GM19438 (cell line): ENCODE data around the gene C9.

ENCODE experiments used
- ATAC-seq: cut with Tn5 transposase; IDR thresholded peaks from one replicate; pipeline ENCODE4 v1.9.1; 2021; ENCODE audit warnings: low read depth; ENCODE audit not compliant: unreplicated experiment

The C9 gene

DNA sequence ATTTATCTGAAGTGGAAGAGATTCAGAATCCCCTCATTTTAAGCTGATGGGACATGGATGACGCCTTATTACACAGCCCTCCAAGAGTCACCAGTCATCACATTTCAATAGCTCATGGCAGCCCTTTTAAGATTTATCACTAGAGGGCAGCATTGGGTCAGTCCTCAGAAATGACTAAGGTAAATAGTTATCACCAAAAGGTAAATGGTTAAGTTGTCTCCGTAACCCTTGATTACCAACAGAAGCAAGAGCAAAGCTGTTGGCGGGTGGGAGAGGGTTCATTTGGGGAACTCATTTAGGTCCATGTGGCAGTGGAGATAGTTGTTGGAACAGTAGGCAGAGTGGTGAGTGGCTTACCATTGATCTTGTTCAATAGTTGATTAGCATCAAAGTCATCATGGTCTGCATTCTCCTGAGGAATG is 12.0 kb upstream of the C9 start:
- peak; percentile 67 for ATAC-seq

DNA sequence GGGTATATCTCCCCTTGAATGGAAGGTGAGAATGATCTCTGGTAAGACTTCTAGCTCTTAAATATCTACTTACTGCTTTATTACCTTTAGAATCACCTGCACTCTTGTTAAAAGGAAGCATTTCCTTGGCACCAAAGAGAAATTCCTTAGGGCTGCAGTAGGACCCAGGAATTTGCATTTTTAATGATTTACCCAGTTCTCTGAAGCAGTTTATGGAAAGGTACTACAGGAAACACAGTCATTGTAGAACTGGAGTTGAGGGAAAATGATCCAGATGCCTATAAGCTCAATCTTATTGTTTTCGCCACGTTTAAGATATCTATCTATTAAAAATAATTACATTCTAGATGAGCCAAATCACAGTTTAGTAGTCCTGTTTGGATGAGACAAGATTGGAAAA is 9.5 kb upstream of the C9 start:
- no peak for ATAC-seq

DNA sequence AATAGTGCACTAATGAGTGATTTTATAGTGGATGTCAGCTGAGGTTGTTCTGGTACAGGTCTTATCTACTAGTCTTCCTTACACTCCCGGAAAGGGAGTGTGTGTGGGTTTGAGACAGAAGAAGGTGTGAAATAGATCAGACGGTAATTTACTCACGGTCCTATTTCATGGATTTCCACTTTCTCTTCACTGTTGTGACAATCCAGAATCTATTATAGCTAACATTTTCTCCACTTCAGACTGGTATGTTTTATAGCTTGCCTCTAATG is 7.0 kb upstream of the C9 start:
- no peak for ATAC-seq

DNA sequence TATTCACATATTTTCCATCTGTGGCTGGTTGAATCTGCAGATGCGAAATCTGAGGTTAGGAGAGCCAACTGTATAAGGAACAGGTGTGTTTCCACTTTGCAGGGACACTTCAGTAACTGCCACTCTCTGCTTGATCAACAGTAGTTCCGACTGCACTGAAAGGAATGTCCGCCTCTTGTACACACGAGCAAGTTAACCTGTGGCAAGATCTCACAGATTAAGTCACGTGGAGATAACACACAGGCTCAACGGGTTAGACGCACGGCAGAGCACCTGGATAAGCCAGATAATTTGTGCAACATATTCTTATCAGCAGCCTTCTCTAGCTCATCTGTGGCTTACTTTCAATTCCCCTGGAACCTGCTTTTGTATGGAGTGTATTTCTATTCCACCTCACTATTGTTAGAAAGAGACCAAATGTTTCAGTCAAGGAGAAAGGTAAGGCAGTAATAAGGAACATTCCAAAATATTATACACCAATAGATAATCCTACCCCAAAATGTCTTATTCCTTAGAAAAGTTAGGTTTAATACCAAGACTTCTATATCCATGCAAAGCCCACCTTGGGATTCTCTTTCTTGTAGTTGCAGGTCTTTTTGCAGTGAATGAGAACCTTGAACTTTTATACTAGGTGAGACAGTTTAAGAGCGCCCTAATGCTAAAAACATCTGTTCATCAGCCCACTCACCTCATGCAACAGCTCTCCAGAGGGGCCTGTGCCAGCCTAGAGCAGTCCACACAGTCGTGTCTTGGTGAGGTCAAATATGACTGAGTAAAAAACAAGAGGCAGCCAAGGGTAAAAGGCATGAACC is 6.5 kb upstream of the C9 start:
- no peak for ATAC-seq

DNA sequence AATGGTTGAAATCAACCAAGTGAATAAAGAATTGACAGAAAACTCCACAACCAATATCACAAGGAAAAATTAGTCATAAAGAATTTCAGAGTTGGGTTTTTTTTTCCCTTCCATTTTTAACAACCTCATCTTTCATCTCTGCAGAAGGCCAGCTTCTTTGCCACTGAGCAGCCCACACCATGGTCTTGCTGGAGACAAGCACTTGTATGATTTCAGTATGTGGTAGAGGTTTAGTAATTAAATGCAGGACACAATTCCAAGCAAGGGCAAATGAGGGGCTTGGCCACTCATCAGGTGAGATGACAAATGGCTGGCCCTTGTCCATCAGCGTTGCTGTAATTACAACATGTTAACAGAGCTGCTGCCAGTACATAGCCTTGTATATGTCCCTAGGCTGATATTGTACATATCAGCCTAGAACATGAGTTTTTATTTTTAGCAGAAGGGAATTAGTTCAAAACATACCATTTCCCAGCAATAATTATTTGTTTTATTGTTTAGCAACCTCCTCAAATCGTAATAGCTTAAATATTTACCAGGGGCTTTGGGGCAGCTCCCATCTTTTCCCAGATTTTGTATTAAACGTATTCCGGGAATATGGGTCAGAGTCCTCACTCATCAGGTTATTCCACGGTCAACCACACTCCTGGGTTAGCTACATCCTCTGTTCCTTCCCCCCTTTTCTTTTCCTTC is 5.0 kb upstream of the C9 start:
- no peak for ATAC-seq

DNA sequence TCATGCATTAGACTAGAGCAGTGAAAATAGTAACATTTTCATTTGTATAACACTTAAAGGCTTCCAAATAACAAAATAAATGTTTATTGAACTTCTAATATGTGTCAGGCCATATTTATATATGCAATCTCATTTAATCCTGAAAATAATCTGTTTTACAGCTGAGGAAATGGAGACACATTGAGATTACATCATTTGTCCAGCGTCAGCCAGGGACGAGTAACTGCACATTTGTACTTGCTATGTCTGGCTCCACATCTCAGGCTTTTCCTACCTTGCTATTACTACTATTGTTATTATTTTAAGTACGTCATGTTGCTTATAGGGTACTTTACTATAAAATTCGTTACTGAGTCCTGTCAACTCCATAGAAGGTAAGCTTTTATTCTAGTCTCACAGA is 3.8 kb upstream of the C9 start:
- ATAC-seq: no peak

DNA sequence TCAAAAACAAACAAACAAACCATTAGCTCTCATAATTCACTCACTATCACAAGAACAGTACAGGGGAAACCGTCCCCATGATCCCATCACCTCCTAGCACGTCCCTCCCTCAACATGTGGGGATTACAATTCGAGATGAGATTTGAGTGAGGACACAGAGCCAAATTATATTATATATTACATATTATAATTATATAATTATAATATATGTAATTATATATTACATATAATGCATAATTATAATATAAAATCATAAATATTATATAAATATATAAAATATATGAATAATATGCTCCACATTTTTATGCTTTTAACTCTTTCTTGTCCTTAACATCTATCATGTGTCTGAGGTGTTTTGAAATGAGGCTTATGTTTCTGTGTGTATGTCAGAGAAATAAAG is 3.4 kb upstream of the C9 start:
- ATAC-seq: no peak

DNA sequence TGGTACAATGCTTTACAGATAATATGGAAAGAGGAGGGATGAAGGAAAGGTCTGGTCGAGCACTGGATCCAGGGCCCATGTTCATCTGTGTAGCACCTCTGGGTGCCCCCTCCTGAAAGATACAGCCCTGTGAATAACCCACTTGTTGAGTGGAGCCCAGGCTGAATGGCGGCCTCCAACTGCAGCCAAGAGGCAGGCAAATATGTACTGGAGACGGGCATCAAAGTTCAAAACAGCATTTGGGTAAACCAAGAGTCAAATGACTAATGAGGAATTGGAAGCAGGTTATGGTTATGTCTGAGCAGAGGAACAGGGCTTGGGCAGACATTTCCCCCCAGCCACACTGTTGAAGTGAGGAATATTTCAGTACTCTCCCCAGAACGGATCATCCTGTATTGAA is 1.1 kb downstream of the C9 start:
- ATAC-seq: no peak

DNA sequence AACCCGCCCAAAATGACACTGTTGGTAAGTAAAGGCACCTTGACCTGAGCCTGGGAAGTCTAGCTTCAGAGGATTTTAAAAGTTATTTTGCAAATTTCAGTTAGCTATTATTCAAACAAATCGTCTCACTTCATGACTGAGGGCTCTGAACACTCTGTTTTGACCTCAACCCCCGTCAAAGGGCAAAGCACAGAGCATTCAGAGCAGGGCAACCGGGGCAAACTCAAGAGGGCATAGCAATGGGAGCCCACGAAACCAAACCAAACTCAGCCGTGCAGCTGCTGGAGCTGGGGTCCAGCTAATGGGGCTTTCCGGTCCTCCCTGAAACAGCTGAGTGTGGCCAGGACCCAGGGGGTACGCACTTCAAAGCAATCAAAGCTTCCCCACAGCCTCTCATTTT is 1.6 kb downstream of the C9 start:
- no peak for ATAC-seq

DNA sequence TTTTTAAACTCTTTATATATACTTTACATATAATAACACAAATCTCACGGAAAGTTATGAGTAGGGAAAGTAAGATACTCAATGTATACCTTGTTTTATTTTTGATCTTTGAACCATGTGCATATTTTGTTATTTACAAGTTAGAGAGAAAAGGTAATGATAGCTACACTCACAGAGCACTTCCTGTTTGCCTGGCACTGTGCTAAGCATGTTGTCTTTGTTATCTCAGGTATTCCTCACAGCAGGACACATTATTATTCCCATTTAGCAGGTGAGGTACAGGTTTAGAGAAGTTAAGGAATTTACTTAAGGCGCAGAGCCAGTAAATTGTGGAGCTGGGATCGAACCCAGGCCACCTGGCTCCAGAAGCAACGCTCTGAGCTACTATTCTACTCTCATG is 3.0 kb downstream of the C9 start:
- ATAC-seq: no peak

DNA sequence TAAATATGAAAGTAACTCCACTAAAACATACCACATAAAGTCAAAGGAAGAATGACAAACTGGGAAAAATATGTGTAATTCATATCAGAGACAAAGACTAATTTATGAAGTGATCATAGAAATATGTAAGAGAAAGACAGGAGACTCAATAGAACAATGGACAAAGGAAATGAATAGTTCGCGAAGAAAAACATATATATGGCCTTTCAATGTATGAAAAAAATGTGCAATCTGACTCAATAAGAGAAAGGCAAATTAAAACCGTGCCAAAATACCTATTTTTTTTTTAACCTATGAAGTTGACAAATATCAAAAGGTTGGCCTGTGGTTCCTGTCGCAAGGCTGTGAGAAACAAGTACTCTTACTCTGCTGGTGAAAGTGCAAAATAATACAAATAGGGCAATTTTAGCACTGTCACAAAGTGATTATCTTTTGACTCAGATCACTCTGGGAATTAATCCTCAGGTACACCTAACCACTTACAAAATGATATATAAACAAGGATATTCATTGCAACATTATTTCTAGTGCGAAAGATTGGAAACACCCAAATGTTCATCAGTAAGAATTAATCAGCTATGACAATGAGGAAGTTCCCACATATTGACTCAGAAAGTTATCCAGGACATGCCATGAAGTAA is 3.7 kb downstream of the C9 start:
- ATAC-seq: no peak

DNA sequence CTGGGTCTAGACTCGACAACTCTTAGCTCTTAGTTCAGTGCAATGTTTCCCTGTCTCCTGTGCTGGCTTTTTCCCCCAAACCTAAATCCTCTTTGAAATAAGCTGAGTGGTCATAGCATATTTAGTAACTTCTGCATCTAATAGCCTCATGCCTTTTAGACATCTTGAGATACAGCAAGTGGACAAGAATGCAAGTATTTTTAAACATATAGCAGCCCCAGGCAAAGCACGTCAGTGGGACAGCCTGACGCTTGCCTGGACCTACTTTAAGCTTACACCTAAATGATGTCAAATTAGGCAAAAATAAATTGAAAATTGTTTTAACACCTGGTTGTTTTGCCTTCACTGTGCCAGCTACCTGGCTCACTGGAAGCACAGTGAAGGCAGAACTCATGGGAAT is 8.0 kb downstream of the C9 start:
- no peak for ATAC-seq

DNA sequence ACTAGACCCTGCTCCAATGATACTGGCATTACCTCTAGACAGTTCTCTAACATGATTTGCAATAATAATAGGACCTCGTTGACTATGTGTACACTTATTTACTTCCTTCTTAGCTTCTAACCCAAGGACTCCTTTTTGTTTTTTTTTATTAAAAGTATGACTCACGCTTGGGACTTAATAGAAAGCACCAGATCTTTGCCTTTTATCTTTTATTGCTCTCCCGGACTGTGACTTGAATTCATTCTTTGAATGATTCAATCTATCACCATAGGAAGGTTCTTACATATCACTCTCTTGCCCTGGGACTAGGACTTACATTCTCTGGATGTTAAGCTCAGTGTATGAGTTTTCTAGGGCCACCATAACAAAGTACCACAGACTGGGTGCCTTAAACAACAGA is 9.0 kb downstream of the C9 start:
- no peak for ATAC-seq

DNA sequence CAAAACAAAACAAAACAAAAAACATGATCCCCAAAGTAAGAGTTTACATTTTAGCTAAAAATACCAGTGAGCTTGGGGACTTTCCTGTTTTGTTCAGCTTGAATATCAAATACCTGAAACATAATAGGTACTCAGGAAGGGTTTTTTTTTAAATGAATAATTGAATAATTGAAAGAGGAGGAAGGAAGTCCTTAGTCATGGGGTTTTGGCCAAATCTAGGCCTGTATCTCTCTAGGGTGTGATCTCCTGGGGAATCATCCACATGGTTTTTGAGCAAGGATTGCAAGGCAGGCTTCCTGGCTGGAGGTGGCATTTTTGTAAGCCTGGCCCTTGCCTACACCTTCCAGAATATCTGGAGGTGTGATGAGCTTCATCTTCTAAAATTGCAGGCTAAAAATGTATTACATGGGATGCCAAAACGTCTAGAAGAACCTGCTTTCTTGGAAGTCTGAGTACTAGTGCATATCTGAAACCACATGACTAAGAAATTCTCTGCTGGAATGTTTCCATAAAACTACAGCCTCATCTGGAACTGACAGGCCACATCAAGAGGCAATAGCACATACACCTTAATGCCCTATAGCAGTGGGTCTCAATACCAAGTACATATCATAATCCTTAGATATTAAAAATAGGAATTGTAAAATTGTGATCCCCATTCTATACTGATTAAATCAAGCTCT is 10.4 kb downstream of the C9 start:
- ATAC-seq: no peak

DNA sequence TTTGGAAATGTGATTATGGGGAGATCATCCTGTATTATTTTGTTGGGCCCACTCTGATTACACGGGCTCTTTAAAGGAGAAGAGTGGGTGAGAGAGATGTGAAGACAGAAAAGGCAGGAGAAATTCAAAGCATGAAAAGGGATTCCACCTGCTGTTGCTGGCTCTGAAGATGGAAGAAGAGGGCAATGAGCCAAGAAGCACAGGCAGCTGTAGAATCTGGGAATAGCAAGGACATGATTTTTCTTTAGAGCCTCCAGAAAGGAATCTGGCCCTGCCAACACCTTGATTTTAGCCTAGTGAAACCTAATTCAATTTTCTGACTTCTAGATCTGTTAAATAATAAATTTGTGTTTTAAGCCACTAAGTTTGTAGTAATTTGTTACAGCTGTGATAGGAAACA is 11.3 kb downstream of the C9 start:
- ATAC-seq: no peak

DNA sequence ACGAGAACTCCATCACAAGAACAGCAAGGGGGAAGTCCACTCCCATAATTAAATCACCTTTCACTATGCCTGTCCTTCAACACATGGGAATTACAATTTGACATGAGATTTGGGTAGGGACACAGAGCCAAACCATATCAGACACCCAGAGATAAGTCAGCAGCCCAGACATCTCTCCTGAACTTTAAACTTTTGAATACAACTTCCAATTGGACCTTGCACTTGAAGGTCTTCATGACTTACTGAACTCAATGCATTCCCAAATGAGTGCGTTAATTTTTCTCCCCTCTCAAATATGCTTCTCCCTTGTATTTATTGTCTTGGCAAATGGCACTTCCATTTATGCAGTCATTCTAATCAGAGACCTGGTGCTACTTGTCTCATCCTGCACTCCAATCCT is 12.1 kb downstream of the C9 start:
- ATAC-seq: no peak

DNA sequence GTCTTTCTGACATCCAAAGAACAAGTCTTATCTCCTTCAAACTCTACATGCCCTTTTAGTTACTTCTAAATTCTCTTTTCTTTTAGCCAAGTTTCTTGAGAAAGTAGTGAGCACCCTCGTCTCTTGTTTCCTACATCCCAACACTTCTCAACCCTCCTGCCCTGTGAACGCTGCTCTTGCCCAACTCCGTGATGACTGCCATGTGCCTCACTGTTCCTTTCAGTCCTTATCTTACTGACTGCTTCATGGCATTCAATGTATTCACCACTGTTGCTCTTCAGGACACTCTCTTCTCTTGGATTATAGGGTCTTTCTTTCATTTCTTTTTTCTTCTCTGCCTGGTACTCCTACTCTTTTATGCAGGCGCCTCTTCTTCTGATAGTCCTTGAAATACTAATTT is 14.8 kb downstream of the C9 start:
- ATAC-seq: no peak

DNA sequence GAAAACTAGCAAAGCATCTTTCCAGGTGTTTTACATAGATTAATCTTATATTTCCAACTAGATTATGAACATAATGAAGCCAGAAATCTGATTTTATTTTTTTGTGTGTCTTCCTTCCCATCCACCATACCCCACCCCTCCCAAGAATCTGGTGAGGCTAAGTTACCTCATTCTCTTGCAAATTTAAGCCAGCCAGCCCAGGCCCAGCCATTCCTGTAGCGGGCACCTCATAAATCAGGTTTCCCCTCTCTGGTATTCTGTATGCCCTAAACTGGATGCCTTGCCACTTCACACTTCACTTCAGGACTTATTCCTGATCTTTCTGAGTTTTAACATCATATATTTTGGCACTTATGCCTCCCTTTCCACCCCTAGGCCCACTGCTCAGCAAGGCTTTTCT is 21.8 kb downstream of the C9 start:
- no peak for ATAC-seq

DNA sequence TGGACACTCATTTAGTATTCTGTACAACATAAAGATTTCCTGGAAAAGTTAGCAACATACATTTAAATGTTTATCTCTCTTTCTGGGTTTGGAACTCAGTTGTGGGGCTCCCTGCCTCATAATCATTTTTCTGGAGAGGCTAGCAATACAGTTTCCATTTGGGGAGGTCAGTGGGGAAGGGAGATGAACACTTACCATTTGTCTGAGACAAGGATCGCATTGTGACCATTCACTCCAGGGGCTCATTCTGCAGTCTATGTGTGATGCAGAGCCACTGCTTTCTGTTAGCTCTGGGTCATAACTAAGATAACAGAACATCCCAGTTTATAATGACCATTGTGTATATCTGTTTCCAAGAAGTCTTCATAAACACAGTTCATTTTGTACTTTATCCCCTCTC is 22.4 kb downstream of the C9 start:
- ATAC-seq: no peak

DNA sequence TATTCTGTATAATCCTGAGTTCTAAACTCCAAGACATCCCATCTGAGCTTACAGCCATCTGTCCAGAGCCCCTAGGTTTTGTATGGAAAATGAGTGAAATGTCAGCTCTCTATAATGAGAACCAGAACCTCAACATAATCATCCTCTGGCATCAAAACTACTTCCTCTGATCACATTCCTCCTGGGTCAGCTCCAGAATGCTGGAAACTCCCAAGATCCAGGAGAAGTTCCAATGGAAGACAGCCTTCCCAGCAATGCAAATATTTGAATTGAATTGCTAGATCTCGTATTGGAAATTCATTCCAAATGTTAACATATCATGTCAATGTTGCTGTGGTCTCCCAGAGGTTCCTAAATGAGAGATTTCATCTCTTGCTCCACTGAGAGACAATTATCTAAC is 23.8 kb downstream of the C9 start:
- ATAC-seq: no peak

DNA sequence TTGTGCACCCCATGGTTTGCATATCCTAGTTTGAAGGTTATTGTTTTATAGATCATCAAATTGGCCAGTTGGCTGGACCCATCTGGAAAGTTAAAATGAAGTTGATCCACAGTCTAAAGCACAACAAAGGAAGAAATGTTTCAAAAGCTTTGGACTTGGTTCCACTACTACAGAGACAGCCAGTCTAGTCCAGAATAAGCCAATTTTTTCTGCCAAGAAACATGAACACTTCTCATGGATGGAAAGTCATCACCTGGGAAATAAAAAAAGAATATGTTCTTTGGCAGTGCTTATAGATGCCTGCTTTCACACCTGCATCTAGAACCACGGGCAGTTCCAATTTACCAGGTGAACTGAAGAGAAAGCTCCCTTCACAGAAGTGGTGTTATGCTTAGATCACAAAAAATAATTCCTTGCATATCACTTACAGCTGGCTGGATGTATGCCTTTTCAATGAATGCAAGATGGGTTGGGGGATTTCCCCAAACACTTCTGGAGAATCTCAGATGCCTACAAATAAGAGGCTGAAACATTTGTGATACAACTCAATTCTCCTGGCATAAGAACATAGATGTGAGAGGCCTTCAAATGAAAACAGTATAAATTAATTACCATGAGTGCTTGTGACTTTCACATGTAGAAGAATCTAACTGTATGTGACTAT is 26.9 kb downstream of the C9 start:
- ATAC-seq: no peak
